ENCODE measurements around the gene SLC36A2. TPM values are rescaled to one million over a fixed set of nuclear protein-coding genes. Genes with fewer than 3 reads are reported as not detected.

The SLC36A2 gene
- total and polyA plus RNA-seq, 2 donors (not counting 1 experiment from before 2014, with no cell fraction given): not detected

GRCh38 chr5:151286246-151286645 lies 61.1 kb downstream of the SLC36A2 start:
- intact Hi-C loops (cut with micrococcal nuclease): no loop called here
- TF ChIP-seq CTCF (IDR thresholded peaks at IDR 0.05) (no peak), EZH2 (IDR thresholded peaks at IDR 0.05; ENCODE audit: borderline replicate concordance, insufficient read depth, low read depth, low read length, poor library complexity, severe bottlenecking) (no peak)
- H3K9me3 Mint-ChIP-seq (ENCODE audit: insufficient read depth): no peaks in the 10 kb centered on the region

GRCh38 chr5:151285683-151286082 lies 61.7 kb downstream of the SLC36A2 start:
- H3K27me3 Mint-ChIP-seq: no peaks in the 10 kb centered on the region
- Histone ChIP-seq H3K4me3 (ENCODE audit: control extremely low read depth in 1 of 5, extremely low read depth in 1 of 5, insufficient read depth in 1 of 5, low read depth in 2 of 5, low read length in 4 of 5) (no peak overlapping the region), H3K27ac (ENCODE audit: low read length in 2 of 2) (no peak overlapping the region), H3K9me3 (ENCODE audit: control extremely low read depth in 1 of 3, control insufficient read depth in 2 of 3, insufficient read depth in 1 of 3, low read length in 2 of 3) (no peaks in the 10 kb centered on the region), H3K4me2 (replicated peaks; ENCODE audit: low read depth, low read length, poor library complexity, severe bottlenecking) (no peak overlapping the region), H3K27me3 (replicated peaks in 1 of 4; ENCODE audit: control extremely low read depth in 1 of 4, control insufficient read depth in 3 of 4, insufficient read depth in 4 of 4, low read length in 3 of 4) (no peaks in the 10 kb centered on the region), H3K9ac (ENCODE audit: low read length) (no peak overlapping the region), H4K20me1 (ENCODE audit: control insufficient read depth, insufficient read depth, low read length, poor library complexity, severe bottlenecking) (no peaks in the 10 kb centered on the region), H3K4me1 (ENCODE audit: control insufficient read depth in 2 of 2, insufficient read depth in 2 of 2, low read length in 2 of 2) (no peaks in the 10 kb centered on the region), H3K79me2 (ENCODE audit: control insufficient read depth, insufficient read depth, low read length) (no peaks in the 10 kb centered on the region), H3K36me3 (replicated peaks in 1 of 2; ENCODE audit: control extremely low read depth in 1 of 2, control insufficient read depth in 1 of 2, extremely low read depth in 1 of 2, insufficient read depth in 2 of 2, low read length in 1 of 2) (no peaks in the 10 kb centered on the region), H2AFZ (ENCODE audit: insufficient read depth, low read depth, low read length, poor library complexity, severe bottlenecking) (no peak overlapping the region)
- 96% methylated on average over 2 of the region's 5 CpGs for WGBS (ENCODE audit: insufficient coverage)
- no peaks in the 10 kb centered on the region for H3K9me3 Mint-ChIP-seq (ENCODE audit: insufficient read depth)
- no peak for DNase-seq
- intact Hi-C loops (cut with micrococcal nuclease): no loop called here
- no peak for TF ChIP-seq EZH2 (IDR thresholded peaks at IDR 0.05; ENCODE audit: borderline replicate concordance, insufficient read depth, low read depth, low read length, poor library complexity, severe bottlenecking)
- TF ChIP-seq CTCF (IDR thresholded peaks at IDR 0.05): no peak
- H3K4me3 Mint-ChIP-seq: no peak overlapping the region
- ChIA-PET POLR2A (no interaction called here), CTCF (no interaction called here)
- no peak overlapping the region for H3K27ac Mint-ChIP-seq
- H3K4me1 Mint-ChIP-seq: no peaks in the 10 kb centered on the region
- no peak for ATAC-seq (ENCODE audit: low read depth)

More at GRCh38 chr5:151286246-151286645, 61.1 kb downstream of the SLC36A2 start:
- Histone ChIP-seq H4K20me1 (ENCODE audit: control insufficient read depth, insufficient read depth, low read length, poor library complexity, severe bottlenecking) (no peaks in the 10 kb centered on the region), H3K4me1 (ENCODE audit: control insufficient read depth in 2 of 2, insufficient read depth in 2 of 2, low read length in 2 of 2) (no peaks in the 10 kb centered on the region), H3K4me2 (replicated peaks; ENCODE audit: low read depth, low read length, poor library complexity, severe bottlenecking) (no peak overlapping the region), H2AFZ (ENCODE audit: insufficient read depth, low read depth, low read length, poor library complexity, severe bottlenecking) (no peak overlapping the region), H3K9ac (ENCODE audit: low read length) (no peak overlapping the region), H3K4me3 (ENCODE audit: control extremely low read depth in 1 of 5, extremely low read depth in 1 of 5, insufficient read depth in 1 of 5, low read depth in 2 of 5, low read length in 4 of 5) (no peak overlapping the region), H3K79me2 (ENCODE audit: control insufficient read depth, insufficient read depth, low read length) (no peaks in the 10 kb centered on the region), H3K27me3 (replicated peaks in 1 of 4; ENCODE audit: control extremely low read depth in 1 of 4, control insufficient read depth in 3 of 4, insufficient read depth in 4 of 4, low read length in 3 of 4) (no peaks in the 10 kb centered on the region), H3K9me3 (ENCODE audit: control extremely low read depth in 1 of 3, control insufficient read depth in 2 of 3, insufficient read depth in 1 of 3, low read length in 2 of 3) (no peaks in the 10 kb centered on the region), H3K36me3 (replicated peaks in 1 of 2; ENCODE audit: control extremely low read depth in 1 of 2, control insufficient read depth in 1 of 2, extremely low read depth in 1 of 2, insufficient read depth in 2 of 2, low read length in 1 of 2) (no peaks in the 10 kb centered on the region), H3K27ac (ENCODE audit: low read length in 2 of 2) (no peak overlapping the region)
- no peaks in the 10 kb centered on the region for H3K27me3 Mint-ChIP-seq
- H3K4me1 Mint-ChIP-seq: no peaks in the 10 kb centered on the region
- no peak overlapping the region for H3K4me3 Mint-ChIP-seq
- POLR2A ChIA-PET: no interaction called here
- CTCF ChIA-PET: no interaction called here
- H3K27ac Mint-ChIP-seq: no peak overlapping the region
- ATAC-seq (ENCODE audit: low read depth) (no peak), DNase-seq (no peak)
- WGBS (ENCODE audit: insufficient coverage): 83% methylated on average over 1 of the region's 1 CpG

All from B cell (primary cell).